HG02852 (cell line): Measurements from ENCODE around the gene CLN3.
"Not testable (repeated sequence)": the region's sequence is repeated elsewhere in the genome, so short reads cannot be mapped to it uniquely, and the experiment has no call there.

Source experiments
- ATAC-seq: cut with Tn5 transposase; IDR thresholded peaks from one replicate; pipeline ENCODE4 v1.9.1; 2021; ENCODE audit warnings: mild to moderate bottlenecking, moderate library complexity; ENCODE audit not compliant: unreplicated experiment

The CLN3 gene

DNA sequence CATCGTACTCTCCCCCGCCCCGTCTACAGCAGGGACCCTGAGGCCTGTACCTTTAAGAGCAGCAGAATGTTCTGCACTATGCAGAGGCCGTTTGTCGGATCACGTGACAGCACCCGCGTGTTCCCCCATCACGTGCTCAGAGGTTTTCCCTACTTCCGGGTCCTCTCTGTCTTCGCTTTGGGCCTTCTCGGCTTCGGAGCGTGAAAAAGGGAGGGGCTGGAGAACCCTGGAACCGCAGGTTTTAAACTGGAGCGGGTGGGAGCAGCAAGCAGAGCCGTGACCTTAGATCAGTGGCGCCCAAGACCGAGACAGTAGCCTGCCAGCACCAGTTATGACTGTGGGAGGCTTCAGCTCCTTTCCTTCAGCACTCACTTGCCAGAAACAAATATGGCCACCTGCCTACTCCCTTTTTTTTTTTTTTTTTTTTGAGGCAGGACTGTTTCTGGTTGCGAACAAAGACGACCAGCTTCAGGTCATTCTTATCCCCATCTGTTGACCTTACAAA lies at the start of gene CLN3:
Gene CLN3 (minus strand): TSS at position 105 of the 505 bp plus-strand sequence. CDS start 315 bp downstream, outside the sequence.
- peak; percentile 67 for ATAC-seq

DNA sequence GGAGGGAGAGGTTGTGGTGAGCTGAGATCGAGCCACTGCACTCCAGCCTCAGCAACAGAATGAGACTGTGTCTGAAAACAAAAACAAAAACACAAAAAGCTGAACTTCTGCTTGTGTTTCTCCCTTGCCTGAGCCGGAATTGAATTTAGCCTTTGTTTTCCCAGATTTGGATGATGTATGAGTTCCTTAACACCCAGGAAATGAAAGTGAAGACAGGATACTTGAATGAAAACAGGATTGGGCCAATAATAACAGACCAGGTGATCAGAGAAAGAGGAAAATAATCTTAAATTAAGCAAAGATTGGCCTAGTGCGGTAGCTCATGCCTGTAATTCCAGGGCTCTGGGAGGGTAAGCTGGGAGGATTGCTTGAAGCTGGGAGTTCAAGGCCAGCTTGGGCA lies 48.5 kb upstream of the CLN3 start:
- no peak for ATAC-seq

DNA sequence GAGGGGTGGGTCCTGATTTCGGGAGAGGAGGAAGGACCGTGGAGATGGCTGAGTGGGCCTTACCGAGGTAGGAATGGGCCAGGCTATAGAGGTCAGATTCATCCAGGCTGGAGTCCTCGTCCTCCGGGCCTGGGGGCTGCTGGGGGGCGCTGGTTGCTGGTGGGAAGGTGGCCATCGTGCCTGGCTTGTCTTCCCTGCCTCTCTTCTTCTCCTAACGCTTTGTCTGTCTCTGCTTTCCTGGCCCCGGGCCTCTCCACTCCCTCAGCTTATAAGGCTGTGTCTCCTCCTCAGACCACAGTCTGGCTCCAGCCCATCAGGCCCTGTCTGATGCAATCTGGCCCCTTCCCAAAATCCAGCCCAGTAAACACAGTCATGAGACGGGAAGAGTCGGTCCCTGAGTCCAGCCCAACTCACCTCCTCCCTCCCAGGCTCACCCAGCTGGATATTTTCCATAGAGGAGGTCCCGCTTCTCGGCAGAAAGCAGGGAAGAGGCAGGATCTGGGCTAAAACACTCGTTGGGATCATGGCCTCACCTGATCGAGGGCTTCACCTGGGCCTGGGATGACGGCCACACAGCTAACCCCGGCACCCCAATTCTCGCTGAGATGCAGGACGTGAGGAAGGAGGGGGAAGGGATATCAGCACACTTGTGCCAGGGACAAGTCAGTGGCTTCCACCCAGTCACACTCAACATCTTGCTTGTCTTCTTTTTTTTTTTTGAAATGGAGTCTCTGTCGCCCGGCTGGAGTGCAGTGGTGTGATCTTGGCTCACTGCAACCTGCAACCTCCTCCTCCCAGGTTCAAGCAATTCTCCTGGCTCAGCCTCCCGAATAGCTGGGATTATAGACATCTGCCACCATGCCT lies 47.1 kb upstream of the CLN3 start, which contains the start of gene NUPR1:
Gene NUPR1 (minus strand): TSS at position 242 of the 864 bp plus-strand sequence. CDS start 67 bp downstream, at position 175.
- ATAC-seq = no peak

DNA sequence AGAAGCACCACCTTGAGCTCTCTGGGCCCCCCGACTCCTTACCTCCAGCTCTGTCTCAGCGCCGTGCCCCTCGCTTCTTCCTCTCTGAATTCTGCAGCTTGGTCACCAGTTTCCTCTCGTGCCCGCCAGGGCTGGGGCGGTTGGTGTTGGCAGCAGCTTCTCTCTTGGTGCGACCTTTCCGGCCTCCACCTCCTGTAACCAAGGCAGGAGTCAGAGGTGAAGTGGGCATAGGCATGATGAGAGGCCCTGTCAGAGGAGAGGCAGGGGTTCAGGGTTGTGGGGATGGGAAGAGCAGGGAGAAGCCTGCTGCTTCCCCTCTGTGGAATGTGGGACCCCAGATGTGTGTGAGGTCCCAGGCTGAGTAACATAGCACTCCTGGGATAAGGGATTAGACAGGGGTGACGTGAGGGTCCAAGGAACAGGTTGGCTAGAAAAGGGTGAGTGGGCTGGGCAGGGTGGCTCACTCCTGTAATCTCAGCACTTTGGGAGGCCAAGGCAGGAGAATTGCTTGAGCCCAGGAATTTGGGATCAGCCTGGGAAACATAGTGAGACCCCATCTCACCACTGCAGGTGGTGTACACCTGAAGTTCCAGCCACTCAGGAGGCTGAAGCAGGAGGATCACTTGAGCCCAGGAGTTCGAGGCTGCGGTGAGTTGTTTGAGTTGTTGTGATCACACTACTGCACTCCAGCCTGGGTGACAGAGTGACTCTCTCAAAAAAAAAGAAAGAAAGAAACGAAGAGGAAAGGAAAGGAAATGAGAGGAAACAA lies 46.3 kb upstream of the CLN3 start:
- ATAC-seq = no peak

DNA sequence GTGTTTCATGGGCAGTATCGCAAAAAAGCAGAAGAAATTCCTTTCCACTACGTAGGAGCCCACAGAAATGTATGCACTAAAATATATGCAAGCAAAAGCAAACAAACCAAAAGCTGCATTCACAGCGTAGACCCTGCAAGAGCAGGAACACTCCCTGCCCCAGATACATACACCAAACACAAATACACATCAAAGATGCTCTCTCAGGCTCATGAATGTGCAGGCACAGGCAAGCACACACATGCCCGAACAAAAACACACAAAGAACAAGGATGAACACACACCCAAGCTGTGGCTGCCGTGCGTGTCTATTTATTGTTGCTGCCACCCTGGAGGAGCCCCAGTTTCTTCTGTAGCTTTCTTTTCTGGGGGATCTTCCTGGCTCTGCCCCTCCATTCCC lies 45.2 kb upstream of the CLN3 start:
- no peak for ATAC-seq

DNA sequence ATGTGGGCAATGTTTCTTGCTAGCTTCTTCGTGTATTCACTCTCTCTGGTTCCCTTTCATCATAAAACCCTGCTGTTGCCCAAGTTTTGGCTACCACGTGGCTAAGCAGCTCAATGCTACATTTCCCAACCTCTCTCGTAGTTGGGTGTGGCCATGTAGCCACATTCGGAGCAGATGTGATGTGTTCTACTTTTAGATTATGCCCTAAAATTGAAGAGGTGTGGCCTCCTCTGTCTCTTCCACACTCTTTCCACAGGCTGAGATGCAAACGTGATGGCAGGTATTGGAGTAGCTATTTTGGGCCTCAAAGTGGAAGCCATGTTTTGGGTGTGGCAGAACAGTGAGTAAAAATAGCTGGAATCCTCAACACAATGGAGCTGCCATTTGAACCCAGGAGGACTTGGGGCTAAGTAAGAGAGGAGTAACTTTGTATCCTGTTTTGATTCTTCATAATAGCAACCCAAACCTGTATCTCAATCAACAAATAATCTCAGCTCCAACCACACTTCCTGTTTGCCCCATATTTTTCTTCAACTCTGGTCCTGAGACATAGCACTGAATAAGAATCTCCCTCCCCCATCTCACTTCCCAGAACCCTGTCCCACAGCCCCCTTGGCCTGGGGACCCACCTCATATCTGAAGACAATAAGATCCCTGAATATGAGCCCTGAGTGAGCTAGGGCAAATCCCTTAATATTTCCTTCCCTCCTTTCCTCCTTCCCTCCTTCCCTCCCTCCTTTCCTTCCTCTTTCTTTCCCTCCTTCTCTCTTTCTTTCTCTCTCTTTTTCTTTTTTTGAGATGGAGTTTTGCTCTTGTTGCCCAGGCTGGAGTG lies 42.9 kb upstream of the CLN3 start:
- no peak for ATAC-seq

DNA sequence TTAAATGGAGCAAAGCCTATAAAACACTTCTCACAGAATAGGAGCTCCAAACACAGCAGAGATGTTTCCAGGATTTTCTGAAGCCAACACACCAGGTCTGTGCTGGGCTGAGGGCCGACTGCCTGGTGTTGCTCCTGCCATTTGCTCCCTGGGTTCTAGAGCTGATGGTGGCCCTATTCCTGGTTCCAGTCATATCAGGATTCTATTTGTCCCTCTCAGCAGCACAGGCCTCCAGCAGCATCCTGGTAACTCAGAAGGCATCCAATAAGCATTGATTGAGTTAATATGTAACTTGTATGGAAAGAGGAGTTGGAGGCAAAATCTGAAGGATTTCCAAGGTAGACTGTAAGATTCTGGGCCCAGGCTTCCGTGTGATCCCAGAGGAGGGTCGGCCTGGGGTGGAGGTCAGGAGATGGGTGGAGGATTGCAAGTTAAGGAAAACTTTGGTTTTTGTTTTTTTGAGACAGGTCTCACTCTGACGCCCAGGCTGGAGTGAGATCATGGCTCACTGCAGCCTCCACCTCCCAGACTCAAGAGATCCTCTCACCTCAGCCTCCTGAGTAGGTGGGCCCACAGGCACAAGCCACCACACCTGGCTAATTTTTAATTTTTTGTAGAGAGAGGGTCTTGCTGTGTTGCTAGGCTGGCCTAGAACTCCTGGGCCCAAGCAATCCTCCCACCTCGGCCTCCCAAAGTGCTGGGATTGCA lies 41.2 kb upstream of the CLN3 start:
- no peak for ATAC-seq

DNA sequence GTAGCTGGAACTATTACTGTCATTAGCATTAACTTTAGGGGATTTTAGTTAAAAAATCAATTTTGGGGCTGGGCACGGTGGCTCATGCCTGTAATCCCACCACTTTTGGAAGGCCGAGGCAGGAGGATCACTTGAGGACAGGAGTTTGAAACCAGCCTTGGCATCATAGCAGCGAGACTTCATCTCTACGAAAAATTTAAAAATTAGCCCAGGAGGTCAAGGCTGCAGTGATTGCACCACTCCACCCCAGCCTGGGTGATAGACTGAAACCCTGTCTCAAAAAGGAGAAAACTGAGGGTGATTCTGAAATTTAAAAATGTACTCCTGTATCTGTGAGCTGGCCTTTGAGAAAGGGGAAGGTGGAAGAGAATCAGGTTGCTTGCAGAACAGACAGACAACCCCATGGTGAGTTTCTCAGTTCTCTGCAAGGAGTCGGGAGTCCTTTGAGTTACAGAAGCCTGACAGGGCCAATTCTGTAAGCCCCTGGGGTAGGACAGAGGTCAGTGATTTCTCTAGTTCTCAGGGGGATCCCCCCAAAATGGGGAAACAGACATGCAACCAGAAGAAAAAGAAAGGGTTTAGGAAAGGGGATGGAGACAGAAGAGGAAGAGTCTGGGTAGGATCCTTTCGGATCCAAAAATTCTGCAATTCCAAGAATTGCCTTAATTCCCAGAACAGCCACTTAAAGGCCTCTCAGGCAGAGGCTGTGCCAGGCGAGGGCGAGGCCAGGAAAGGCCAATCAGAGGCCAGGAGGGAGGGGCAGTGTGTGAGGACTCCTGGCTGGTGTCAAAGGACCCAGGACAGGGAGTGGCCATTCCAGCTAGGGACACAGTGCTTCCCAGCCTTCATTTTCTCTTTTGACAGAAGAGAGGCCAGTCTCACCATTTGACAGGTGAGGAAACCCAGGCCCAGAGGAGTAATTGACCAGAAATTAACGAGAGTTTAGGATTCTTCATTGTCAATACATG lies 40.2 kb upstream of the CLN3 start:
- ATAC-seq = no peak

DNA sequence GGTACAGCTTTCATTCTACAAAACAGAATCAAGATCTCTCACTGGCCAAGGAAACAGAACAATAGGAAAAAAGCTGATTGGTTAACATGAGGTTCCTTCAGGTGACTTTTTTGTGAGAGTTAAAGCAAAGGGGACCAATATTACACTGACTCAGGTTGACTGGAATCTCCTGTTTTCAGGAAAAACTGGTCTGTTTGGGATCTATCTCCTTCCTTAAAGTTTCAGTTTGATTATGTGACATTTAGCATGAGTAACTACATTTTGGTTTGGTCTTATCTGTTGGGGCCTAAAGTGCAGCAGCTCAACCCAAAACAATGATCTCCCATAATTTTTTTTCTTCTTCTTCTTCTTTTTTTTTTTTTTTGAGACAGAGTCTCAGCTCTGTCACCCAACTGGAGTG lies 37.2 kb upstream of the CLN3 start:
- no peak for ATAC-seq

DNA sequence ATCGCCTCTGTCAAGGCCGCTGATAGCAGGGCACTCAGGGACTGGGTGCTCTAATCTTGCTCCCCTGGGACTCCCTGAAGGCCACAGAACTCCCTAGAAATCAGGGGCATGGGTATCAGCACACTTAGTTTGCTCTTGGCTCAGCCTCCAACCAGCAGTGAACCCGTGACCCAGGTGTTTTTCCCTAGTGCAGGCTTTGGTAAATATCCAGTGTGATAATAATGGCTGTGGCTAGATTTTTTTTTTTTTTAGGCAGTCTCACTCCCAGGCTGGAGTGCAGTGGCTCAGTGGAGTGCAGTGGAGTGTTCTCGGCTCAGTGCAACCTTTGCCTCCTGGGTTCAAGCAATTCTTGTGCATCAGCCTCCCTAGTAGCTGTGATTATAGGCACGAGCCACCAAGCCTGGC lies 36.6 kb upstream of the CLN3 start:
- ATAC-seq = no peak

DNA sequence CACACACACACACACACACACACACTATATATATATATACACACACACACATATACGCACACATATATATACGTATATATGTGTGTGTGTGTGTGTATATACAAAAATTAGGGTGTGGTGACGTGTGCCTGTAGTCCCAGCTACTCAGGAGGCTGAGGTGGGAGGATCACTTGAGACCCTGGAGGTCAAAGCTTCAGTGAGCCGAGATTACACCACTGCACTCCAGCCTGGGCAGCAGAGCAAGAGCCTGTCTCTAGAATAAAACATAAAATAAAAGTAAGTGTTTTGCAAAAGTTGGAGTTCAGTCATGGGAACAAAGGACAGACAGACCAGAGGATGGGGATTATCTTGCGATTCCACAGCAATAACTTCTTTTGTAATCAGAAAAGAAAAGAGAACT lies 36.1 kb upstream of the CLN3 start:
- ATAC-seq = no peak

DNA sequence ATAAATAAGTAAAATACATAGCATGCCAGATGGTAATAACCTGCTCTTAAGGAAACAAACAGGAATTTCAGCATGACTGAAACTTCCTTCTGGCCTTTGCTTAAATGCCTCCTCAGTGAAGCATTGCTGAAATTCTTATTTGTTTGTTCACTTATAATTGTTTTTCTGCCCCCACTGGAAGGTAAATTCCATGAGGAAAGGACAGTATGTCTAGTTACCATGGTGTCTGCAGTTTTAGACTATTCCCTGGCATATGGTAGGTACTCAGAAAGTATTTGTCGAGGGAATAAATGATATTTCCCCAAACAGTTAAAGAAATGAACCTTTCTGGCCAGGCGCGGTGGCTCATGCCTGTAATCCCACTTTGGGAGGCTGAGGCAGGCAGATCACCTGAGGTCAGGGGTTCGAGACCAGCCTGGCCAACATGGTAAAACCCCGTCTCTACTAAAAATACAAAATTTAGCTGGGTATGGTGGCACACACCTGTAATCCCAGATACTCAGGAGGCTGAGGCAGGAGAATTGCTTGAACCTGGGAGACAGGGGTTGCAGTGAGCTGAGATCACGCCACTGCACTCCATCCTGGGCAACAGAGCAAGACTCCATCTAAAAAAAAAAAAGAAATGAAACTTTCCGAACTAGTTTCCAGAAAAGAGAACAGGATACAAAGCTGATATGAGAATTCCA lies 35.4 kb upstream of the CLN3 start:
- ATAC-seq = not testable (repeated sequence)

DNA sequence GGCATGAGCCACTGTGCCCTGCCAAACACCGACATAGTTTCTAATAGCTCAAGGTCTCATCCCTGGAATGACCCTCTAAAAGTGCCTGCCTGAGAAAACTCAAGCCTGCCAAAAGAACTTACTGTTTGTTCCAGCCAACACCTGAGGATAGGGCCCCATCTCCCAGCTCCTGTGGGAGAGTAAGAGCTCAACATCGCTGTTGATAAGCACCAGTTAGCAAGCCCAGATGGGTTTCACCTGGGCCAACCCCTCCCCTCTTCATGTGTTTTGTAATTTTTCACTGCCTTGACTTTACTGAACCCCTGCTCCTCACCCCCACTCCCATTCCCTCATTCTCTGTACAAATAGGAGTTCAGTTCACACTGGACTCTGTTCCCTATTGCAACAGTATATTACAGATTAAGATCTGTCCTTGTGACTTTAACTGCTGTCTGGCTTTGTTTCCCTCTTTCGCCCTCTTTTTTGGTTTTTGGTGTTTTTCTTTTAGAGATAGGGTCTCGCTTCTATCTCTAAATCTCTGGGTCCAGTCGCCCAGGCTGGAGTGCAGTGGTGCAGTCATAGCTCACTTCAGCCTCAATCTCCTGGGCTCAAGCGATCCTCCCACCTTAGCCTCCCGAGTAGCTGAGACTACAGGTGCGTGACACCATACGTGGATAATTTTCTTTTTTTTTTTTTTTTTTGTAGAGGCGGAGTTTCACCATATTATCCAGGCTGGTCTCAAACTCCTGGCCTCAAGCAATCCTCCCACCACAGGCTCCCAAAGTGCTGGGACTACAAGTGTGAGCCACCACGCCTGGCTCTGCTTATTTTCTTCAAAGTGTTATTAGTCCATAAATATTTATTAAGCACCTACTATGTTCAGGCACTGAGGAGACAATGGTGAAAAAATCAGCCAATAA lies 34.6 kb upstream of the CLN3 start:
- no peak for ATAC-seq

DNA sequence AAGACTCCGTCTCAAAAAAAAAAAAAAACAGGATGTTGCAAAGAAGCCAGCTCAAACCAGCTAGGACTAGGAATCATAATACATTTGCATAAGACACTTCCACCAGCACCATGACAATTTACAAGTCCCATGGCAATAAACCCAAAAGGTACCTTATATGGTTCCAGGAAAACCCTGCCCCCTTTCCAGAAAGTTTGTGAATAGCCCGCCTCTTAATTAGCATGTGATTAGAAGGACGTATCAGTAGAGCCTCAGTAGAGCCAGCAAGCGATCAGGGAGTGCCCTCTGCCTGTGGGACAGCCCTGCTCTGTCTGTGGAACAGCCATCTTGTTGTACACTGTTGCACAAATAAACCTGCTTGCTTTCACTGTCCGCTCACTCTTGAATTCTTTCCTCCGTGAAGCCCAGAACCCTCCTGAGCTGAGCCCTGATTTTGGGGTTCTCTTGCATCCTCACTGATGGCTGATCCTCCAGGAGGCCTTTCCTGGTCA lies 32.9 kb upstream of the CLN3 start:
- ATAC-seq = no peak

DNA sequence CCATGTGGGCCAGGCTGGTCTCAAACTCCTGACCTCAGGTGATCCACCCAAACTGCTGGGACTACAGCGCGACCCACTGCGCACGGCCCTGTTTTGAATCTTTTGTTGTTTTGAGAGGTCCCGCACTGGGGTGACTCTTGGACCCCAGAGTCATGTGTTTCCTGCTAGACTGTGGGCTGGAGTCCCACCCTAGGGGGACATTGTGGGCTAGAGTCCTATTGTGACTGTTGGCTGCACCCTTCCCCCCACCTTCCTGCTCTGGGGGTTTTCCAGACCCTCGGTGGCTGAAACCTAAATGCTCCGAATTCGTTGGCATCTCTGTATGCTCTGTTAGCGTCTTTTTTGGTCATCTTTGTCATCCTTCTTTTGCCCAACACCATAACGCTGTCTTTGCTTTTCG lies 30.9 kb upstream of the CLN3 start:
- no peak for ATAC-seq

DNA sequence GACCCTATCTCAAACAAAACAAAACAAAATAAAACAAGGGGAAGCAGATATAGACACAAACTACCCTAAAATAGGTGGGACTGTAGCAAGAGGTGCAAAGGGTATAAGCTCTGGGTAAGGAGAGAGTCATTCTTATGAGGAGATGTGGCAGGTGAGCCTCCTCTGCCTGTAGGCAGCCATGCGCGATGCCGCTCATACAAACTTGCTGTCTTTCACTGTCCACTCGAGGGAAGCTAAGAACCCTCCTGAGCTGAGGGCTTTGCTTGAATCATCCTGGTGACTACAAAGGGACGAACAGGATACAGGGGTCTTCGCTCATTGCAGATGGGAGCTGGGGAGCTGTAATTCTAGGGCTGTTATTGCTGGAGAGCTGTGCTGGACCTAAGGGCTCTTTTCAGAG lies 29.6 kb upstream of the CLN3 start:
- ATAC-seq = no peak

DNA sequence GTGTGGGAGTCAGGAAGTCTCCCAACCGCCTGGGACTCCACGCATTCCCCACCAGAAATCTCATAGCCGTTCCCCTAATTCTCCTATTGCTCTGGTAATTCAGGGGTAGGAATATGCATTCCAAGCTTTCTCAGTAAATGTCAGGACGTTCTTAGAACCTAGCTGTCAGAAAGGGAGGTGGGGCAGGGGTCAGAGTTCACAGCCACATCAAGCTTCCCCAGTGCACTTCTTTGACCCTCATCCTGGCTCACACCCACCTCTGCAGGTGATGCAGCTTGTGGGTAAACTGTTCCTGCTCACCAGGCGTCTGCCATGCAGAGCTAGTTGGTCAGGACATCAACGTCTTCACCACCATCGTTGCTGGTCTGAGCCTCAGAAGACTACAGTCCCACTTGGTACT lies 28.8 kb upstream of the CLN3 start:
- ATAC-seq = no peak
